ENCODE results near the gene SNAPIN. TPM values are rescaled to one million over a fixed set of nuclear protein-coding genes. Genes with fewer than 3 reads are reported as not detected.
A peak's percentile ranks its signal among the peaks of the same experiment; 100 is the strongest.

The SNAPIN gene
- total RNA-seq, 4 donors from 2014 or later: 40.2 to 62.2 (median 54.8) TPM

GRCh38 chr1:153673511-153673910, 15.0 kb downstream of the SNAPIN start:
- no peak for DNase-seq (ENCODE audit: low spot score)
- TF ChIP-seq CTCF (IDR thresholded peaks at IDR 0.05): no peak

DNA sequence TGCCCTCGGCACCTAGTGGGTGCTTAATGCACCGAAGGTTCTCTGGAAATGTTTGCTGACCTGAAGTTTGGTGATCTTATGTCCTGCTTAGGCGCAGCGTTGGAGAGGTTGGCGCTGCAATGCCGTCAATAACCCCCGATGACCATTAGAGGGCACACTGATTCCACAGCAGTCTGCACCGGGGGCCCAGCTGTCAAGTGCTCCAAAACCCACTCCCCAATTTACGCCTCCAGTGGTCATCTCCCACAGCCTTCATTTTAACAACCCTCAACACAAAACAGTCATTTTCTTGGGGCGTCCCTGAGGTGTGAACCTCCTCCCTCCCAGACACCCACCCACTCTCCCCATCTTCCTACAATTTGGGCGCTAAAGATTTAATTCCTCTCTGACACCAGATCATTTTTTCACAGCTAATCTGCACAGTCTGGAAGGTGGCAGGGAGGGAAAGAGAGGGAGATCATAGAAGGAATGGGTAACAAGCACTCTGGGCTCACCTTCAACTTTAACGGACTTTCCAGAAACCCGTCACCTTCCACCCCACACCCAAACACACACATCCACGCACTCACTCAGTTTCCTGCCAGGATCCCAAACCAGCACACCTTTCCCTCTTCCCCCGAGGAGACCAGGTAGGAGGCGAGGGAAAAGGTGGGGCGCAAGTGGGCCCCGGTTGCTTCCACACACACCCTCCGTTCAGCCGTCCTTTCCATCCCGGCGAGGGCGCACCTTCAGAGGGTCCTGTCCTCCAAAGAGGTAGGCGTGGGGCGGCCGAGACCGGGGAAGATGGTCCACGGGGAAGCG, 19.4 kb downstream of the SNAPIN start:
- ATAC-seq (ENCODE audit: low FRiP score) (peak; percentile 60), DNase-seq (ENCODE audit: low spot score) (no peak)
- TF ChIP-seq CTCF (IDR thresholded peaks at IDR 0.05): peak in 1 of 3 donors; percentile 39

More at GRCh38 chr1:153673511-153673910, 15.0 kb downstream of the SNAPIN start:
- no peak for ATAC-seq (ENCODE audit: low FRiP score)

DNA sequence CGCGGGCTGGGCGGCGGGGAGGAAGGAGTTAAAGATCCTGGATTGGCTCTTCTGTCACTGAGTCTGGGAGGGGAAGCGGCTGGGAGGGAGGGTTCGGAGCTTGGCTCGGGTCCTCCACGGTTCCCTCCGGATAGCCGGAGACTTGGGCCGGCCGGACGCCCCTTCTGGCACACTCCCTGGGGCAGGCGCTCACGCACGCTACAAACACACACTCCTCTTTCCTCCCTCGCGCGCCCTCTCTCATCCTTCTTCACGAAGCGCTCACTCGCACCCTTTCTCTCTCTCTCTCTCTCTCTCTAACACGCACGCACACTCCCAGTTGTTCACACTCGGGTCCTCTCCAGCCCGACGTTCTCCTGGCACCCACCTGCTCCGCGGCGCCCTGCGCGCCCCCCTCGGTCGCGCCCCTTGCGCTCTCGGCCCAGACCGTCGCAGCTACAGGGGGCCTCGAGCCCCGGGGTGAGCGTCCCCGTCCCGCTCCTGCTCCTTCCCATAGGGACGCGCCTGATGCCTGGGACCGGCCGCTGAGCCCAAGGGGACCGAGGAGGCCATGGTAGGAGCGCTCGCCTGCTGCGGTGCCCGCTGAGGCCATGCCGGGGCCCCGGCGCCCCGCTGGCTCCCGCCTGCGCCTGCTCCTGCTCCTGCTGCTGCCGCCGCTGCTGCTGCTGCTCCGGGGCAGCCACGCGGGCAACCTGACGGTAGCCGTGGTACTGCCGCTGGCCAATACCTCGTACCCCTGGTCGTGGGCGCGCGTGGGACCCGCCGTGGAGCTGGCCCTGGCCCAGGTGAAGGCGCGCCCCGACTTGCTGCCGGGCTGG, 20.2 kb downstream of the SNAPIN start, which contains the start of gene NPR1:
TSS of gene NPR1 (plus strand) at position 170 of the 818 bp plus-strand sequence. CDS start at position 591, 421 bp downstream.
- peak; percentile 55 for ATAC-seq (ENCODE audit: low FRiP score)
- TF ChIP-seq CTCF (IDR thresholded peaks at IDR 0.05): no peak
- DNase-seq (ENCODE audit: low spot score): no peak

- DNase-seq (ENCODE audit: low spot score) (no peak), ATAC-seq (ENCODE audit: low FRiP score) (peak; percentile 49)
- TF ChIP-seq CTCF (IDR thresholded peaks at IDR 0.05): no peak
Measured at GRCh38 chr1:153679337-153680119, 21.0 kb downstream of the SNAPIN start.

DNA sequence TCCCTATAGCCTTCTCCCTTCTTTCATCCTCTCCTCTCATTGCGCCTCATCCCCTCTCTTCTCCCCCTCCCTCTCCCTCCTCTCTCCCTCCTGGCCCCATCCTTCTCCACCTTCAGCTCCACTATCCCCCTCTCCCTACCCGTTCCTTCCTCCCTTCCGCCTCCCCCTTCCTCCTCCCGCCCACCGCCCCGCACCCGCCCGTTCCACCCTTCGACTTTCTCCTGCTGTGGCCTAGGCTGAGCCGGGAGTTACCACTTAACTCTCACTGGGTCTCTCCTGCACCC, 21.6 kb downstream of the SNAPIN start:
- no peak for TF ChIP-seq CTCF (IDR thresholded peaks at IDR 0.05)
- no peak for ATAC-seq (ENCODE audit: low FRiP score)
- DNase-seq (ENCODE audit: low spot score): no peak

DNA sequence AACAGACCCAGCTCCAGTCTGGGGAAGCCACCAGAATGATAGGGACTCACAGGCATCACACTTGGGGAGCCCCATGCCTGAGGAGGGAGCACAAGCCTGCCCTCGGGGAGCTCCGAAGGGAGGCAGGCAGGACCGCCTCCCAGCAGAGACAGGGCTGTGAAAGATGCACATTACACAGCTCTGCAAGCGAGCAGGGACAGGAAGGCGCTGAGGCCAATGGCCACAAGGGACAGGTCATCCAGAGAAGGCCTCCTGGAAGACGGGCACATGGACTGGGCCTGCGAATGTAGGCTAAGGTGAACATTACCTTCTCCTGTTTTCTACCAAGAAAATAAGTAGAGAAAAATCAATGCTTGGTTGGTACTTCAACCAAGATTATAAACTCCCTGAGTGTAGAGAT, 24.2 kb downstream of the SNAPIN start:
- TF ChIP-seq CTCF (IDR thresholded peaks at IDR 0.05): no peak
- ATAC-seq (ENCODE audit: low FRiP score) (no peak), DNase-seq (ENCODE audit: low spot score) (no peak)
